ENCODE results near the gene ZP4. TPM values are rescaled to one million over a fixed set of nuclear protein-coding genes. Genes with fewer than 3 reads are reported as not detected.

The ZP4 gene
- total and polyA plus RNA-seq, 2 of the 8 experiments (the other 6 are each of a cell fraction or from before 2014, with no cell fraction given) = not detected

- TF ChIP-seq CTCF (IDR thresholded peaks at IDR 0.05; ENCODE audit: control extremely low read depth in 1 of 3, insufficient read depth in 1 of 3, low read depth in 1 of 3, low read length in 3 of 3) (no peak), RNF2 (IDR thresholded peaks at IDR 0.05; ENCODE audit: borderline replicate concordance, low read depth, low read length, missing control alignments, poor library complexity, severe bottlenecking) (no peak), CREB1 (IDR thresholded peaks at IDR 0.05) (no peak), FOSL1 (IDR thresholded peaks at IDR 0.05; ENCODE audit: insufficient read depth, low read depth, low read length) (no peak), SP1 (IDR thresholded peaks at IDR 0.05; ENCODE audit: low read depth, low read length) (no peak)
Observed at GRCh38 chr1:237910834-237911233, 20.1 kb upstream of the ZP4 start (continued).
